ENCODE results near the gene MACROD2.

- TF ChIP-seq, protein P1, sequence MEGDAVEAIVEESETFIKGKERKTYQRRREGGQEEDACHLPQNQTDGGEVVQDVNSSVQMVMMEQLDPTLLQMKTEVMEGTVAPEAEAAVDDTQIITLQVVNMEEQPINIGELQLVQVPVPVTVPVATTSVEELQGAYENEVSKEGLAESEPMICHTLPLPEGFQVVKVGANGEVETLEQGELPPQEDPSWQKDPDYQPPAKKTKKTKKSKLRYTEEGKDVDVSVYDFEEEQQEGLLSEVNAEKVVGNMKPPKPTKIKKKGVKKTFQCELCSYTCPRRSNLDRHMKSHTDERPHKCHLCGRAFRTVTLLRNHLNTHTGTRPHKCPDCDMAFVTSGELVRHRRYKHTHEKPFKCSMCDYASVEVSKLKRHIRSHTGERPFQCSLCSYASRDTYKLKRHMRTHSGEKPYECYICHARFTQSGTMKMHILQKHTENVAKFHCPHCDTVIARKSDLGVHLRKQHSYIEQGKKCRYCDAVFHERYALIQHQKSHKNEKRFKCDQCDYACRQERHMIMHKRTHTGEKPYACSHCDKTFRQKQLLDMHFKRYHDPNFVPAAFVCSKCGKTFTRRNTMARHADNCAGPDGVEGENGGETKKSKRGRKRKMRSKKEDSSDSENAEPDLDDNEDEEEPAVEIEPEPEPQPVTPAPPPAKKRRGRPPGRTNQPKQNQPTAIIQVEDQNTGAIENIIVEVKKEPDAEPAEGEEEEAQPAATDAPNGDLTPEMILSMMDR (conservative IDR thresholded peaks at IDR 0.05), result no peak
- no peak for TF ChIP-seq ZFX (IDR thresholded peaks at IDR 0.05)
Measured at GRCh38 chr20:15792855-15793254, 1797.5 kb downstream of the MACROD2 start.
